22Rv1 (cell line): Measurements from ENCODE around the gene PRKRIP1.

Source experiments
- H3K27ac ChIP-seq: fragments of 450-650 bp; 2 replicates; pipeline ENCODE4 v1.5.1; 2017
- CTCF ChIP-seq: fragments of 450-650 bp; IDR thresholded peaks from 2 replicates; pipeline ENCODE4 v1.5.1; 2017; ENCODE audit warnings: mild to moderate bottlenecking
- ZFX ChIP-seq: fragments of 450-650 bp; IDR thresholded peaks from 2 replicates; pipeline ENCODE4 v1.6.1; 2017; ENCODE audit warnings: antibody characterized with exemption, borderline replicate concordance

The PRKRIP1 gene

GRCh38 chr7:102439963-102440795 is 44.0 kb downstream of the PRKRIP1 start:
- no peak overlapping the region for H3K27ac ChIP-seq
- TF ChIP-seq ZFX = no peak
- TF ChIP-seq CTCF = no peak

GRCh38 chr7:102444961-102445673 is 49.0 kb downstream of the PRKRIP1 start:
- TF ChIP-seq ZFX (no peak), CTCF (no peak)
- no peak overlapping the region for H3K27ac ChIP-seq

GRCh38 chr7:102445674-102446071 is 49.5 kb downstream of the PRKRIP1 start:
- H3K27ac ChIP-seq = no peak overlapping the region
- no peak for TF ChIP-seq ZFX
- TF ChIP-seq CTCF = no peak

- H3K27ac ChIP-seq = no peak overlapping the region
- TF ChIP-seq ZFX (no peak), CTCF (no peak)
Measured at GRCh38 chr7:102446387-102447156, 50.4 kb downstream of the PRKRIP1 start.

- no peak for TF ChIP-seq CTCF
- no peak for TF ChIP-seq ZFX
- no peak overlapping the region for H3K27ac ChIP-seq
Measured at GRCh38 chr7:102447311-102447710, 51.1 kb downstream of the PRKRIP1 start.

GRCh38 chr7:102449136-102449535 is 53.0 kb downstream of the PRKRIP1 start:
- TF ChIP-seq ZFX (no peak), CTCF (no peak)
- H3K27ac ChIP-seq = no peak overlapping the region
